Muscle of arm (tissue), 12 donors: ENCODE data around the gene CNKSR1. TPM values are rescaled to one million over a fixed set of nuclear protein-coding genes. Genes with fewer than 3 reads are reported as not detected.

Experiments
- DNase-seq: peaks from one replicate; pipeline ENCODE4 v3.0.0-alpha.2; 2013
- polyA plus RNA-seq, 12 donors: library from polyadenylated mRNA; unstranded; fragments of 120-200 nt; gene quantifications; one replicate each; pipeline ENCODE4 v1.2.1, GENCODE V29; 2013; ENCODE audit not compliant: insufficient read length in 12 of 12

CNKSR1 gene
- polyA plus RNA-seq, 12 donors, result 1.7 to 13.5 (median 2.7) TPM; not detected in 1

GRCh38 chr1:26159743-26160039 lies 17.6 kb upstream of the CNKSR1 start:
- no peak for DNase-seq

GRCh38 chr1:26160527-26161414 lies 16.5 kb upstream of the CNKSR1 start:
- no peak for DNase-seq

GRCh38 chr1:26161415-26162219 lies 15.7 kb upstream of the CNKSR1 start:
- DNase-seq, result no peak

- DNase-seq, result no peak
Observed at GRCh38 chr1:26162220-26162709, 15.0 kb upstream of the CNKSR1 start.

- DNase-seq, result no peak
Observed at GRCh38 chr1:26163684-26164035, 13.6 kb upstream of the CNKSR1 start.

GRCh38 chr1:26164036-26164860 lies 13.0 kb upstream of the CNKSR1 start:
- no peak for DNase-seq

GRCh38 chr1:26164861-26165842 lies 12.1 kb upstream of the CNKSR1 start:
- DNase-seq, result no peak

GRCh38 chr1:26166719-26167281 lies 10.5 kb upstream of the CNKSR1 start:
- no peak for DNase-seq

- no peak for DNase-seq
Observed at GRCh38 chr1:26168410-26169197, 8.7 kb upstream of the CNKSR1 start, which contains the start of gene C1orf232. TSS of gene C1orf232 (minus strand) at chr1:26168963. CDS start at chr1:26168499, 464 bp downstream.

GRCh38 chr1:26169198-26169554 lies 8.1 kb upstream of the CNKSR1 start:
- no peak for DNase-seq

- peak; percentile 90 for DNase-seq
Observed at GRCh38 chr1:26169669-26170471, 7.4 kb upstream of the CNKSR1 start, which contains the start of gene ZNF593. TSS of gene ZNF593 (plus strand) at chr1:26169908. CDS start at chr1:26169984, 76 bp downstream.

GRCh38 chr1:26170472-26170821 lies 6.8 kb upstream of the CNKSR1 start:
- DNase-seq, result no peak

GRCh38 chr1:26171084-26172072 lies 5.9 kb upstream of the CNKSR1 start, which contains the start of gene ZNF593OS:
TSS of gene ZNF593OS (minus strand) at chr1:26171832. CDS start at chr1:26171661, 171 bp downstream.
- no peak for DNase-seq

GRCh38 chr1:26175346-26175745 lies 1.9 kb upstream of the CNKSR1 start:
- no peak for DNase-seq

- DNase-seq, result no peak
Observed at GRCh38 chr1:26180010-26180506, 2.8 kb downstream of the CNKSR1 start.

- DNase-seq, result no peak
Observed at GRCh38 chr1:26181586-26182382, 4.5 kb downstream of the CNKSR1 start.
